Measurements from ENCODE around the gene CHID1.

Gene CHID1

DNA sequence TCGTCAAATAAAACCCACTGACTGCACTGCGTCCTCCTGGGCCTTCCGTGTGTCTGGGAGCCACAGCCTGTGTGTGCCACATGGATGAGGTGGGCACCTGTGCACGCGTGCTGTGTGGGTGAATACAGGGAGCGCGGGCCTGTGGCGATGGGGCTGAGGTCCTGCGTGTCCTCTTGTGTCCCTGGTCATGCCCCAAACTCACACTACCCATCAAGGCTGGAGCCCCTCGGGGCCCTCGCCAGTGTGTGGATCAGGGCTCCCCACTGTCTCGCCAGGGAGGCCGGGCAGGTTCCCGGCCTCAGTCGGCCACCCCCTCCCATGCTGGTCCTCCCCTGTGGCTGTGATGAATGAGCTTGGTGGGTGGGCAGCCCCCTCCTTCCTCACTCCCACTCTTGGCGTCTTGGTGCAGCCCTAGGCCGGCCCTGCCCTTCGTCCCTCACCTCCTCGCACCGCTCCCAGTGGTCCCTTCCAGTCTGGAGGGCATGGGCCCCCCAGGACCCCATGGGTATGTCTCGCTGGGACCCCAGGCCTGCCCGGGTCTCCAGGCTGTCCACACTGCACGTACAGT lies 78.6 kb downstream of the CHID1 start:
- DNase-seq, result no peak

DNA sequence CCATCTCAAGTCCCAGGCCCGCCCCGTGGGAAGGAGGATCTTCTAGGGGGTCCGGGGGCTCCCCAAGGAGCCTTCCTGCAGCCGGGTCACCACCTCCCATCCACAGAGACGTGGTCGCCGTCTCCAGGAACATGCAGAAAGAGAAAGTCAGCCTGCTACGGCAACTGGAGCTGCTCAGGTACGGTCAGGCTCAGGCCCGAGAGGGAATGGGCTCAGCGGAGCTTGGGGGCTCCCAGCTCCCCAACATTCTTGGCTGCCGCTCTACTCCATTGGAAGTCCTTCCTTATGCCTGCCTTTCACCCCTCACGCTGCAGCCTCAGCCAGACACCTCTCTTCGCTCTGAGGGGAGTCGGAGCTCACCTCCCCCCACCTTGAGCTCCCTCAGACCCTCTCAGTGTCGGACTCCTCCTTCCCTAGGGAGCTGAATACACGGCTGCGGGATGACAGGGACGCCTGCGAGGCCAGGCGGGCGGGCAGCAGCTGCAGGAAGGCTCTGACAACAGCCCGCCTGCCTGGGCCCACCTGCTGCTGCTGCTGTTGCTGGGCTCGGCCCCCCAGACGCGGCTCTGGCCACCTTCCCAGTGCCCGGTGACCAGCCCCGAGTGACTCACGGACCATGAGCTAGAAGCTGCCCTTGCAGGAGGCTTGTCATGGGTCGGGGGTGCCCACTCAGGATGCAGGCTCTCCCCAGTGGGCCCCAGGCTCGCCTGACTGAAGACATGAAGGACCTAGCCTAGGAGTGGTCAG lies 79.3 kb downstream of the CHID1 start:
- DNase-seq, result no peak

DNA sequence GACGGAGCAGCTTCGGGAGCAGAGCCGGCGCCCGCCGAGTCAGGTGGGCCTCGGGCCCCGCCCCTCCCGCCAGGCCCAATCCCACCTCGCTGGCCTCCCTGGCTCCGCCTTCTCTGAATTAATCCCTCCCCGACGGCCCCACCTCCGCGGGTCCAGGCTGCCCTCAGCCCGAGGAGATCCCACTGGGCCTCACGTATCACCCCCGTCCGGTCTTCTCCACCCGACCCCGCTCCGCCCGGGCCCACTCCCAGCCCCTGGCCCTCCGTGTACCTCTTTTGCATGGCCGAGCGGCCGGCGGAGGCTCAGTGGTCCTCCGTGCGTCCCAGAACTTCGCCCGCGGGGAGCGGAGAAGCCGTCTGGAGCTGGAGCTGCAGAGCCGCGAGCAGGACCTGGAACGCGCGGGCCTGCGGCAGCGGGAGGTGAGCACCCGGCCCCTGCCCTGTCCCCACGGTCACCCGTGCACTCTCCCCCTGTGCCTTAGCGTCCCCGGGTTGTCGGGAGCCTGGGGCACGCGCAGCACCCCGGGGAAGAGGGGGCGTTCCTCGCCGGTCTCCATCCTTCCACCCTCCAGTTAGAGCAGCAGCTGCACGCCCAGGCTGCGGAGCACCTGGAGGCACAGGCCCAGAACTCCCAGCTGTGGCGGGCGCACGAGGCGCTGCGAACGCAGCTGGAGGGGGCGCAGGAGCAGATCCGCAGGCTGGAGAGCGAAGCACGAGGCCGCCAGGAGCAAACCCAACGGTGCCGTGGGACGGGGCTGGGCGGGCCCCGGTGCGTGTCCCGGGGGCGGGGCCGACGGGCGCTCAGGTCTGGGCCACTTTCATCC lies 80.1 kb downstream of the CHID1 start:
- no peak for DNase-seq

DNA sequence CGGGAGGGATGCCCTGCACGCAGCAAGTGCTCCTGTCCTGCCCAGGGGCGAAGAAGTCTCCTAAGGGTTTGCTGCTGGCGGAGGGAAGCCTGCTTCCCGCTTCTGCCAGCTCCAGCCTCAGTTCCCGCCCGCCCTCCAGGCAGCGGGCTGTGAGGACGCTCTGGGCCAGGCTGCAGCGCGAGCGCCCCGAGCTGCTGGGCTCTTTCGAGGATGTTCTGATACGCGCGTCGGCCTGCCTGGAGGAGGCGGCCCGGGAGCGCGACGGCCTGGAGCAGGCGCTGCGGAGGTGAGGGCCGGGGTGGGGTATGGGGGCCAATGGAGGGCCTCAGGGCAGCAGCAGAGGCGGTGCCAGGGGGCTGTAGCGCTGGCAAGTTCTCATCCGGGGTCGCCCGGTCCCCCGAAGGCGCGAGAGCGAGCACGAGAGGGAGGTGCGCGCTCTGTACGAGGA lies 80.7 kb downstream of the CHID1 start:
- no peak for DNase-seq

DNA sequence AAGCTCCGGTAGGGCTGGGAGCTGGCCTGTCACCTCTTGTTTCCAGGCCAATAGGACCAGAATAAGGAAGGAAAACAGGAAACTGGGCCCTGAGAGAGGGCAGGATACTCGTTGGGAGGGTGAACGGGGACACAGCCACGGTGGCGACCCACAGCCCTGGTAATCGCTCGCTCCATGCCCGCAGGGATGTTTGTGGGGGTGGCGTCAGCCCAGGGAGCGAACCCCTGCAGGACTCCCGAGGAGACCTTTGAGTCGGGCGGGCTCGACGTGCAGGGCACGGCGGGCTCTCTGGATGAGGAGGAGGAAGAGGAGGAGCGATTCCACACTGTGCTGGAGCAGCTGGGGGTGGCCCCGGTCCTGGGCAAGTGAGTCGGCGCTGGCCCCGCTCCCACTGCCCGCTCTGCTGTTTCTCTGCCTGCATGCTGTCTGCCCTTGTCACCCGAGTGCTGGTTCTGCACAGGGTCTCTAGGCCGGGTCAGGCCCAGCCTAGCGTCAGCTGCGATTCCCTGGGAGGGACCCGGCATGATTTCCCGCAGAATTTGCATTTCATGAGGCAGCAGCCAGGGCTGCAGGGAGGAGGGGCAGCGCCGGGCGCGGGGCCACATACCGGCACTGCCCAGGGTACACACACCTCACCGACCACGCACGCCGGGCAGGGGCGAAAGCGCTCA lies 81.3 kb downstream of the CHID1 start:
- DNase-seq, result no peak

DNA sequence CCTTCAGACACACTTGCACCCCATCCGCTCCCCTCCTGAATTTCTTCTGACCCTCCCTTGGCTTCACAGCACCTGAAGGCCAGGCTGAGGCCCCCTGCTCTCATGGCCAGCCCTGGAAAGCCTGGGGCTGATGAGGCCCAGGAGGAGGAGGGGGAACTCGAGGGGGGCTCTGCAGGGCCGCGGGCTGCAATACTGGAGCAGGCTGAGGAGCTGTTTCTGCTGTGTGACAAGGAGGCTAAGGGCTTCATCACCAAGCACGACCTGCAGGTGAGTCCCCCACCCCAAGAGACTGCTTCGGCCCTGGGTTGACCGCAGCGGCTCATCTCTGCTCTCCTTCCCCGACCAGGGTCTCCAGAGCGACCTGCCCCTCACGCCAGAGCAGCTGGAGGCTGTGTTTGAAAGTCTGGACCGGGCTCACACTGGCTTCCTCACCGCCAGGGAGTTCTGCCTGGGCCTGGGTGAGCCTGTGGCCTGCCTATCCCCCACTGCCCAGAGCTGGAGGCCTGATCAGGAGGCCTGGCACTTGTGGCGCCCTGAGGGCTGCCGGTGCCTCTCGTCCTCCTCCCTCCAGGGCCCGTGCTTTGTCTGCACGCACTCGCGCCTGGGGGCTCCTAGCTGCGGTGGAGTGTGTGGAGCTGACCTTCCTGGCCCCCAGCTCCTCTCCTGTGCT lies 82.0 kb downstream of the CHID1 start:
- DNase-seq, result no peak

DNA sequence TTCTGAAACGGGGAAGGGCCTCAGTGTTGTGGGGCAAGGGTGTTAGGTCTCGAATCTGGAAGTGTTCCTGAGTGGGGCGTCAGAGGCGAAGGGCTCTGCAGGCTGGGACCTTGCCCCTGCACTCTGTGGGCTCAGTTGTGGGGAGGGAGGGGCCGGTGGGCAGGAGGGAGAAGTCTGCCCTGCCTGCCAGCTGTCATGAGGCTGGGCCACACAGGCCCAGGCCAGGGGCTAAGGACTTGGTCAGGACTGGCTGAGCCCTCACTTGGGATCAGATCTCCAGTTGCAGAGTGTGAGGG lies 82.8 kb downstream of the CHID1 start, which contains the start of gene CRACR2B:
Gene CRACR2B, plus strand, starts transcription at position 23 of the 296 bp plus-strand sequence. CDS start 689 bp downstream, outside the sequence.
- DNase-seq, result no peak

DNA sequence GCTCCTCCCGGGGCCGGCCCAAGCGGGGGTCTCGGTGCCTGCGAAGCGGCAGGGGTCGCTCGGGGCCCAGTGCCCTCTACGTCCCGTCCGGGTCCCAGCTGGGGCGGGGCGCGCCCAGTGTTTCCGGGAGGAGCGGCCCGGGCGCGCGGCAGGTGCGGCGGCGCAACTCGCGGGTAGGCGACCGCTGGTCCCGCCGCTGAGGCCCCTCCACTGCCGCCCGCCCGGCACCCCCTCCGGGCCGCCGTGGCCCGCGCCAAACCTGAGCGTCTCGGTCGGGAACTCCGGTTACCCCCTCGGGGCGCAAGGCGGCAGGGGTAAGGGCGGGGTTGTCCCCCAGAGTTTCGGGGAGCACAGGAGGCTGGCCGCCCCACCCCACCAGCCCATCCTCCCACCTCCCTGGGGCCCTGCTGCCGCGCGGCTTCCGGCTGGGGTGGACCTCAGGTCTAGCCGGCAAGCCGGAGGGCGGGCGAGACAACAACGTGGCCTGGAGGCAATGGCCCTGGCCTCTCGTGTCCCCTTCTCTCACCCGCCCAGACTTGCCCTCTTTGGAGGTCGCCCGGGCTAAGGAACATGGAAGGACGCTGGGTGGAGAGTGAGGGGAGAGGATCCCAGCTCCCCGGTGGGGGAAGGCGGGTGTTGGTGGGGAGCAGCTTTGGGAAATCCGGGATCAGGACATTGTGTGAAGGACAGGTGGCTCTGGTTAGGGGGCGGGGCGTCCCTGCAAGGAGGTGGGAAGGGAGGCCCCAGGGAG lies 83.3 kb downstream of the CHID1 start:
- no peak for DNase-seq

DNA sequence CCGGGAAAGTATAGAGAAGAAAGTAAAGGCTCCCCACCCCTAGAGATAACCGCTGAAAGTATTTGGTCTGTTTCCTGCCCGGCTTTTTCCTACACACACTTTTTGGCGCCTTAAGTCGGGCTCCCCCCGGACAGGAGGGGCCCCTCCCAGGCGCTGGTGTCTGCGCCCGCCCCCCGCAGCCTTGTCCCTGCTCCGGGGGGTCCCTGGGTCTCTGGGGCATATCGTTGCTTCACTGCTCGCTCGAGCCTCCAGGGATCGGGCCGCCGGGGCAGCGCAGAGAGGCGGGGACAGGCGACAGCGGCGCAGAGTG lies 83.8 kb downstream of the CHID1 start:
- DNase-seq, result no peak

DNA sequence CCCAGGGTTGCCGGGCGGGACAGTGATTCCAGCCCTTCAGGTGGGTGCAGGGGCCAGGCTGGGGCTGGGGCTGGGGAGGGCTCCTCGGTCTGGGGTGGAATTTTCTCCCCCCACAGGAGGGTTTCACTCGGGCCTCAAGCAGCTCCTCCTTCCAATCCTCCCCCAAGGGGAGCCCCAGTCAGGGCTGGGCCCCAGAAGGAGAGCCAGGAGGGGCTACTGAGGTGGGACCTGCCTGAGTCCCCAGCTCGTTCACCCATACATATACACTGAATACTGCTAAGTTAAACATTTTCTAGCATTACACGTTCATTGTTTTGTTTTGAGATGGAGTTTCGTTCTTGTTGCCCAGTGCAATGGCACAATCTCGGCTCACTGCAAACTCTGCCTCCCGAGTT lies 84.4 kb downstream of the CHID1 start:
- no peak for DNase-seq

DNA sequence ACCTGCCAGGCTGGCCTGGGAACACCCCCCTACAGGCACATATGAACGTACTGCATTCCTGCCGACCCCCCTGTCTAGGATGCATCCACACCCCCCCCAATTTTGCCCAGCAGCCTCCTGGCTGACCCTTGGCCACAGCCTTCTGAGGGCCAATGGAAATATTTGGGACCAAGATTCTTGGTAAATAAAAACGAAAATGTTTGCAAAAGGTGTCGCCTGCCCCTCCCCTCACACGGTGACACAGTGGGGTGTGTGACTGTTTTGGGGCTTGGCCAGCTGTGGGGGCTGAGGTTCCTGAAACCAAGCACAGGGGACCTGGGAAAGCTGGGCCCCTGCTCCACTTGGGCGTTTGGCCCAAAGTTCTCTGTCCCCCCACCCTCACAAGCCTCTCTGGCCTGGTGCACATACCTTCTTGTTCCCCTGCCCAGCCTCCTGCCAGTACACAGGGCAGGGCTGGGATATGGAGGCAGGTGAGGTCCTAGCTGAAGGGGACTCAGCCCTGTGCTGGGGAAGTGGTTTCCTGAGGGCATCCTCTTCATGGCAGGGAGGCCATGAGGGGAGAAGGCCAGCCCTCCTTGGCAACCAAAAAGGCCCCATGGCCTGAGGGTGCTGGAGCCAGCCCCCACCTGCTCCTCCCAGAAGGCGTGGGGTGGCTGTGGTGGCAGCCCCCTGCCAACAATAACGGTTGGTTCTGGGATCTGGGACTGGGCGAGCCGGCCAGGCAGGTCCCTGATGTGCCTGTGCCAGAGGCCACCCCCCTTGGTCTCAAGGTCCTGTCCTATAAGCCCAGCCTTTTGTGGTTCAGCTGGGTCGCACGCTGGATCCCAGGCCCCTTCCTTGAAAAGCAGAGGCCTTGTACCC lies 85.0 kb downstream of the CHID1 start:
- no peak for DNase-seq

DNA sequence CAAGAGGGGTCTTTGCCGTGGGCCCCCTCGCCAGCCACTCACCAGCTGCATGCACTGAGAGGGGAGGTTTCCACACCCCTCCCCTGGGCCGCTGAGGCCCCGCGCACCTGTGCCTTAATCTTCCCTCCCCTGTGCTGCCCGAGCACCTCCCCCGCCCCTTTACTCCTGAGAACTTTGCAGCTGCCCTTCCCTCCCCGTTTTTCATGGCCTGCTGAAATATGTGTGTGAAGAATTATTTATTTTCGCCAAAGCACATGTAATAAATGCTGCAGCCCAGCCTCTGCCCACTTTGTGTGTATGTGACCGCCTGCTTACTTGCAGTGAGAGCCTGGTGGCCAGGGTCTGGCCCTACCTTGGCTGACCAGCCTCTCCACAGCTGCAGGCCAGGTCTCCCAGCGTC lies 85.7 kb downstream of the CHID1 start:
- DNase-seq, result no peak

DNA sequence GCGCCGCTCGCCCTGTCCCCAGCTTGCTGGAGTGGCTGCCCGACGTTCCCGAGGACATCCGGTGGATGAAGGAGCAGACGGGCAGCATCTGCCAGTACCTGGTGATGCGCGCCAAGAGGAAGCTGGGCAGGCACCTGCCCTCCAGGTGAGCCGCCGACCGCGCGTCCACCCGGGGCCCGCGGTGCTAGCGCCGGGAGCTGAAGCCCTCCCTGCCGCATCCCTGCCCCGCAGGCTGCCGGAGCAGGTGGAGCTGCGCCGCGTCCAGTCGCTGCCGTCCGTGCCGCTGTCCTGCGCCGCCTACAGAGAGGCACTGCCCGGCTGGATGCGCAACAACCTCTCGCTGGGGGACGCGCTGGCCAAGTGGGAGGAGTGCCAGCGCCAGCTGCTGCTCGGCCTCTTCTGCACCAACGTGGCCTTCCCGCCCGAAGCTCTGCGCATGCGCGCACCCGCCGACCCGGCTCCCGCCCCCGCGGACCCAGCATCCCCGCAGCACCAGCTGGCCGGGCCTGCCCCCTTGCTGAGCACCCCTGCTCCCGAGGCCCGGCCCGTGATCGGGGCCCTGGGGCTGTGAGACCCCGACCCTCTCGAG lies 86.2 kb downstream of the CHID1 start:
- no peak for DNase-seq

DNA sequence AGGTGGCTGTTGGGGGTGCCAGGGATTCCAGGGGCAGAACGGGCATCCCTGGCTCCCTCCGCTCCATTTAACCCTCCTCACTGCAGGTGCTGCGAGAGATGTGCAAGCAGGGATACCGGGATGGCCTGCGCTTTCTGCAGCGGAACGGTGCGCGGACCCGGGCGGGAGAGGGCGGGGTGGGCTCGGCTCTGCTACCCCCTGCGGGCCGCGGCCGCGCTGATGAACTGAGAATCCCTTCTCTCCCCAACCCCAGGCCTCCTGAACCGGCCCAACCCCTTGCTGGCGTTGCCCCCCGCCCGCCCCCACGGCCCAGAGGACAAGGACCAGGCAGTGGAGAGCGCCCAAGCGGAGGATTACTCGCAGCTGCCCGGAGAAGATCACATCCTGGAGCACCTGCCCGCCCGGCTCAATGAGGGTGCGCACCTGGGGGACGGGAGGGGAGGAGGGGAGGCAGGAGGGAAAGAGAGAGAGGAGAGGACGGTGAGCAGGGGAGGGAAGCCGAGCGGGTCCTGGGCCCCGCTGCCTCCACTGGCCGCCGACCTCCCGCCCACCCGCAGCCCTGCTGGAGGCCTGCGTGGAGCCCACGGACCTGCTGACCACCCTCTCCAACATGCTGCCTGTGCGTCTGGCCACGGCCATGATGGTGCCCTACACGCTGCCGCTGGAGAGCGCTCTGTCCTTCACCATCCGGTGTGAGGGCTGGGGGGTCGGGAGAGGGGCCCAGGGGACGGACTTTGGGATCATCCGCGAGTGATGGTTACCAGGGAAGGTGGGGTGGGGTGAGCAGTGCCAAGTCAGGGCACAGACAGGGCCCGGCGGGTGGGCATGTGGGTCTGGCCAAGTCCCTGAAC lies 86.9 kb downstream of the CHID1 start:
- no peak for DNase-seq

DNA sequence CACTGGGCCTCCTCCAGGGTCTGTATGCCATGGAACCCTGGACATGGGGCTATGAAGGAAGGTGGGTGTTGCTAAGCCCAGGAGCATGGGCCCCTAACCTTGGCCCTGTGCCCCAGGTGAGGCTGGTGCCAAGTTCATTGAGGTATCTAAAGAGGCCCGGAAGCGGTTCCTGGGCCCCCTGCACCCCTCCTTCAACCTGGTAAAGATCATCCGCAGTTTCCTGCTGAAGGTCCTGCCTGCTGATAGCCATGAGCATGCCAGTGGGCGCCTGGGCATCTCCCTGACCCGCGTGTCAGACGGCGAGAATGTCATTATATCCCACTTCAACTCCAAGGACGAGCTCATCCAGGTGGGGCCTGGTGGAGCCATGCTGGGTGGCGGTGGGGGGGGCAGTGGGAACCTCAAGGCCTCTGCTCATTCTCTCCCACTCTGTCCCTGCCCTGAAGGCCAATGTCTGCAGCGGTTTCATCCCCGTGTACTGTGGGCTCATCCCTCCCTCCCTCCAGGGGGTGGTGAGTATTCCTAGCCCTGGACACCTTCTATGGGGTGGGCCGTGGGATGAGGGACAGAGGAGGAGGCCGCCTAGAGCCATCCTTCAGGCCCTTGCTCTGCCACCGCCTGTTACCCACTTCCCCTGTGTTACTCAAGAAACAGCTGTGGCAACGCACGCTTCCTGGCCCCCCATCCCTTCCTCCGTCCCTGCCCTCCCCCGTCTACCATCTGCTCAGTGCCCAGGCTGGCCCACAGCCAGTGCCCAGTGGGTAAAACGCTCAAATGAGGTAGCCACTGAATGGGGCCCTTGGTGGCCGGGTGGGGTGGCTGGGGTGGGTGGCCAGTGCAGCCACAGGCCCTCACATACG lies 88.9 kb downstream of the CHID1 start:
- no peak for DNase-seq

DNA sequence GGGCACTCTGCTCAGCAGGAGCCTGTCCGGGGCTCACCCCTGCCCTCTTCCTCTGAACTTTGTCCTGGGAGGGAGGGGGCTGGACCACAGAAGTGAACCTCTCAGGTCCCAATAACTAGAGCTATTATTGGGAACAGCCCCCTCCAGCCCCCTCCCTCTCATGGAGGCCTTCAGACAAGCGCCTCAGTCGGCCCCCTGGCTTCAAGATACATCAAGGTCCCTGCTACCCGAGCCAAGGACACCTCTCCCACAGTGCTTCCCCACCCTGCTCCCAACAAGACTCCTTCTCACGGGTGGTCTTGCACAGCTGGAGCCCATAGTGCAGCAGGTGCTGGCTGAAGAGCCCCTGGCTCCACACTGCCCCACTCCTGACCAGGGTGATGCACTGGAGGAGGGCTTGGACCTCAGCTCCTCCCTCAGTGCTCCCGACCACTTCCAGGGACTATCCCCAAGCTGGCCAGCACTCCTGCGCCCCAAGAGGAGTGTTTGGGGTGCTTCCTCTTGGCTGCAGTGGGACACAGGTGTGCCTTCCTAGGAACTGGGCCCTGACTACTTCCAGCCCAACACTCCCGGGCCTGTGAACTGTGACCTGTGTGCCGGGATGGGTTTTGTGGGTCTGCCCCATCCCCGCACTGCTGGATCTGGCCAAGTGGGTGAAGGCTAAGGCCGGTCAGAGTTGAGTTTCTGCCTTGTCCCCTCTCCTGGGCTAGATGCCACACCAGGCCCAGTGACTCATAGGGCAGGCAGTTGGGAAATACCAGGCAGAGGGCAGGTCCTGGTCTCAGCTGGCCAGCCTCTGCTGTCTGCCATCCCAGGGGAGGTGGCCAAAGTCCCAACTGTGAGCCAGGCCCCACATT lies 89.7 kb downstream of the CHID1 start:
- no peak for DNase-seq

DNA sequence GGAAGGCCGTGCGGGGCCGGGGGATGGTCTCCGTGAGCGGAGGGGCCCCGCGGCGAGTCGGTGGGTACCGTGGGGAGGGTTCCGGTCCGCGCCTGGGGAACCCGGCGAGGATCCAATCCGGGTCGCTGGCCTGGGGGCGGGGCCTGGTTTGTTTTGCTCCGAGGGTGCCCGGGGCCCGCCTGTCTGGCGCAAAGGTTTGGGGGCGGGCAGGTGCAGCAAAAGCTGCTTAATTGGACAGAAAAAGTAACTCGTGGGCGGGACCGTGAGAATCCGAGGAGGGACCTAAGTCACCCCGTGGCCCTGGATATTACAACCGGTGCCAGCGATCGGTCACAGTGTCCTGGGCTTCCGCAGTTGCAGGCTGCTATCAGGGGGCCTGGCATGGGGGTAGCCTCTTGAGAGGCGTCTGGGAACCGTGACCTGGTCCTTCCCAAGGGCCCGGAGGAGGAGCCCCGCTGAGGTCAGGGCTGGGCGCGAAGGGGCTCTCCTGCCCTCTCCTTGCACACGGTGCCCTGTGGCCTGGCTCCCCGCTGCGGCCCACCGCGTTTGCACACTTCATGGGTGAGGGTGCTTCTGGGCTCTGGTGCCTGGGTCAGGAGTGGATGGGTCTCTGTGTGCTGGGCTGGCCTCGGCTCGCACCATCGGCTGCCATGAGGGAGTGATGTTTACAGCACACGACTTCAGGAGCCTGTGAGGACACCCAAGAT lies 90.5 kb downstream of the CHID1 start:
- DNase-seq, result peak; percentile 37

All from SIG-M5 (cell line).